Measurements from ENCODE around the gene RS1. TPM values are rescaled to one million over a fixed set of nuclear protein-coding genes. Genes with fewer than 3 reads are reported as not detected.

The RS1 gene
- polyA plus RNA-seq, 2 donors, result not detected

DNA sequence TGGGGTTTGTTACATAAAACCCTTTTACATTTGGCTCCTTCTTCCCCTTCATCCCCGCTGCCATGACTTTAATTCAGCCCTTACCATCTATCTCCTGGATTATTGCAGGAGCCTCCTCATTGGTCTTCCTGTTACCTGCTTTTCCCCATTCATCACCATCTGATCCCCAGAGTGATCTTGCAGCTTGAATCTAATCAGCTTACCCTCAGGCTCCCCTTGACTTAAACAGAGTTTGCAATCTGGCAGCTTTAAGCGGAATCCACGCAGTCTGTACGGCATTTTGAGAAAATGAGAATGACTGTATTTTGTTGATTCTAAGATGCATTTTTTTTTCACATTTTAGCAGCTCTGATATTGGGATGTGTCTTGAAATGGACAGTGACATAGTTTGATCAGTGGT is 20.6 kb upstream of the RS1 start:
- Histone ChIP-seq H3K27ac (ENCODE audit: low read depth in 2 of 2, low read length in 1 of 2) (no peak overlapping the region), H3K9me3 (ENCODE audit: control insufficient read depth in 2 of 2, insufficient read depth in 1 of 2, low read depth in 1 of 2, low read length in 1 of 2) (peaks cover 0 to 6% of the 10 kb centered on the region in 2 donors), H3K4me3 (ENCODE audit: low read depth in 1 of 2, low read length in 2 of 2) (no peak overlapping the region), H3K36me3 (ENCODE audit: control insufficient read depth in 2 of 2, insufficient read depth in 2 of 2, low read length in 1 of 2) (no peaks in the 10 kb centered on the region), H3K4me1 (ENCODE audit: control insufficient read depth in 2 of 2, insufficient read depth in 2 of 2, low read length in 1 of 2) (no peaks in the 10 kb centered on the region), H3K27me3 (ENCODE audit: control insufficient read depth in 1 of 2, insufficient read depth in 2 of 2, low read length in 2 of 2) (no peaks in the 10 kb centered on the region)
- 83 to 90% methylated on average over 4 of the region's 4 CpGs for WGBS, 2 donors

DNA sequence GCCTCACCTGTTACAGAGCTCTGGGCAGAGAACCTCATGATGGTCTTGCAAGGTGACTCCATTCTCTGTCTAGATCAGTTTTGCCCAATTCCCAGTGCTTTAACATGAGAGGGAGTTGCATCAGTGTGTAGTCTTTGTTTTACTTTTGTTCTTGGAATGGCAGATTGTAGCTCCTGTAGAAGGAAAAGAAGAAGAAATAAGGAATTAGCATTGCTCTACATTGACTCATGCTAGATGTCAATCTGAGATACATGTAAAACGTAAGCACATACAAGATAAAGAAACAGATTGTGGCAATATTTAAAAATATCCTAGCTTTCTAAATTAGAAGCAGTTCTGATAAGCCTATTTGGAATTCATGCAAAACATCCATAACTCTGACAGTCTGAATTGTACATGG is 19.5 kb upstream of the RS1 start:
- no peaks in the 10 kb centered on the region for H3K27me3 ChIP-seq (ENCODE audit: control insufficient read depth in 1 of 2, insufficient read depth in 2 of 2, low read length in 2 of 2)
- H3K27ac ChIP-seq (ENCODE audit: low read depth in 2 of 2, low read length in 1 of 2), result no peak overlapping the region
- H3K9me3 ChIP-seq (ENCODE audit: control insufficient read depth in 2 of 2, insufficient read depth in 1 of 2, low read depth in 1 of 2, low read length in 1 of 2), result peaks cover 0 to 6% of the 10 kb centered on the region in 2 donors
- H3K4me3 ChIP-seq (ENCODE audit: low read depth in 1 of 2, low read length in 2 of 2), result no peak overlapping the region
- H3K36me3 ChIP-seq (ENCODE audit: control insufficient read depth in 2 of 2, insufficient read depth in 2 of 2, low read length in 1 of 2), result no peaks in the 10 kb centered on the region
- no peaks in the 10 kb centered on the region for H3K4me1 ChIP-seq (ENCODE audit: control insufficient read depth in 2 of 2, insufficient read depth in 2 of 2, low read length in 1 of 2)
- WGBS, 2 donors, result 44 to 53% methylated on average over 1 of the region's 1 CpG

DNA sequence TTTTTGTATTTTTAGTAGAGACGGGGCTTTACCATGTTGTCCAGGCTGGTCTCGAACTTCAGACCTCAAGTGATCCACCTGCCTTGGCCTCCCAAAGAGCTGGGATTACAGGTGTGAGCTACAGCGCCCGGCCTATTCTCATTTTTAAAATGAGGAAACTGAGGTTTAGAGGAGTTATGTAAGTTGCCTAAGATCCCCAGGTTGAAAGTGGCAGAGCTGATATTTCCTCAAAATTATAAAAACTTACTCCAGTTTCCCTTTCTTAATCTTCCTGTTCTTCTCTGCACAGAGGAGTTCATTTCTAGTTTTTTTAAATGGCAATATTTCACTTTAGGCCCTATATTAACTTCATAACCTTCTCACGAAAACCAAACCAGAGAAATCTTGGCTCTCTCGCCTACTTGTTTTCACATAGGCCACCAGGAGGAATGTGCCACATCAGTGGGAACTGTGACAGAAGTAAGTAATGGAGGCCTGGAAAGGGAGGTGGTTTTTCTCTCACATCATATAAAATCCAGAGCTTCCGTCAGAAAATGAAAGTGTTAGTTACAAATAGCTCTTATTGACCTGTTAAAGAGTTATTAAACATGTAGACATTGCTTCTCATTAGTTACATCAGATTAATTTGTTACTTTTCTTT is 16.1 kb upstream of the RS1 start:
- 86 to 88% methylated on average over 7 of the region's 7 CpGs for WGBS, 2 donors
- Histone ChIP-seq H3K4me3 (ENCODE audit: low read depth in 1 of 2, low read length in 2 of 2) (no peak overlapping the region), H3K27ac (ENCODE audit: low read depth in 2 of 2, low read length in 1 of 2) (no peak overlapping the region), H3K9me3 (ENCODE audit: control insufficient read depth in 2 of 2, insufficient read depth in 1 of 2, low read depth in 1 of 2, low read length in 1 of 2) (peaks cover 0 to 3% of the 10 kb centered on the region in 2 donors), H3K36me3 (ENCODE audit: control insufficient read depth in 2 of 2, insufficient read depth in 2 of 2, low read length in 1 of 2) (no peaks in the 10 kb centered on the region), H3K4me1 (ENCODE audit: control insufficient read depth in 2 of 2, insufficient read depth in 2 of 2, low read length in 1 of 2) (no peaks in the 10 kb centered on the region), H3K27me3 (ENCODE audit: control insufficient read depth in 1 of 2, insufficient read depth in 2 of 2, low read length in 2 of 2) (no peaks in the 10 kb centered on the region)

DNA sequence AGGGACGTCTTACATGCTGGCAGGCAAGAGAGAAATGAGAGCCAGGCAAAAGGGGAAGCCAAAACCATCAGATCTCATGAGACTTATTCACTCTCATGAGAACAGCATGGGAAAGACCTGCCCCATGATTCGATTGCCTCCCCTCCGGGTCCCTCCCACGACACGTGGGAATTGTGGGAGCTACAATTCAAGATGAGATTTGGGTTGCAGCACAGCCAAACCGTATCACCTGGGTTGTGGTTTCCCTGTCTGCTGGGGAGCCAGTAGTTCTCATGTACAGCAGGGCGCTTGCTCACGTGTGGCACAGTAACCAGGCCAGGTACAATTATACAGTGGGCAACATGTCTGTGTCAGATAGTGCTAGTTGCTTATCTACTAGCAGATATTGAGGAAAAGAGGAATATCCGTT is 11.1 kb upstream of the RS1 start:
- Histone ChIP-seq H3K27ac (ENCODE audit: low read depth in 2 of 2, low read length in 1 of 2) (no peak overlapping the region), H3K36me3 (ENCODE audit: control insufficient read depth in 2 of 2, insufficient read depth in 2 of 2, low read length in 1 of 2) (no peaks in the 10 kb centered on the region), H3K9me3 (ENCODE audit: control insufficient read depth in 2 of 2, insufficient read depth in 1 of 2, low read depth in 1 of 2, low read length in 1 of 2) (peaks cover 0 to 6% of the 10 kb centered on the region in 2 donors), H3K4me1 (ENCODE audit: control insufficient read depth in 2 of 2, insufficient read depth in 2 of 2, low read length in 1 of 2) (no peaks in the 10 kb centered on the region), H3K27me3 (ENCODE audit: control insufficient read depth in 1 of 2, insufficient read depth in 2 of 2, low read length in 2 of 2) (no peaks in the 10 kb centered on the region), H3K4me3 (ENCODE audit: low read depth in 1 of 2, low read length in 2 of 2) (no peak overlapping the region)
- 78 to 79% methylated on average over 9 of the region's 9 CpGs for WGBS, 2 donors

DNA sequence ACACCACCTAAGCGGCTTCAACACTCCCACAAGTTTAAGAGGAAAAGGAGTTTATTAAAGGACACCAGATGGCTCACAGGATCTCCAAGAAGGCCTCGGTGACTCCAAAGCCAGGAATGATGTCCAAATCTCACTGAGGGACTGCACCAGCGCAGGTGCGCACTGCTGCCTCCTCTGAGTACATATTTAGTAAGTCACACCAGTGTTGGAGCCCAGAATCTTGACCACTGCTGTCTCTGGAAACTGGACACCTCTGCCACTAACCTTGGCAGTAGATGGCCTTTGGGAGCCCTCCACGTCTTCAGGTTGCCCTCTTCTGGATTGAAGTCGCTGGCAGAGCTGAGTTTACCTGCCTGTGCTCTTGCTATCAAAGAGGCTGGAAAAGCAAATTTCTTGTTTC is 10.1 kb upstream of the RS1 start:
- H3K36me3 ChIP-seq (ENCODE audit: control insufficient read depth in 2 of 2, insufficient read depth in 2 of 2, low read length in 1 of 2), result no peaks in the 10 kb centered on the region
- H3K27me3 ChIP-seq (ENCODE audit: control insufficient read depth in 1 of 2, insufficient read depth in 2 of 2, low read length in 2 of 2), result no peaks in the 10 kb centered on the region
- 84 to 94% methylated on average over 6 of the region's 6 CpGs for WGBS, 2 donors

DNA sequence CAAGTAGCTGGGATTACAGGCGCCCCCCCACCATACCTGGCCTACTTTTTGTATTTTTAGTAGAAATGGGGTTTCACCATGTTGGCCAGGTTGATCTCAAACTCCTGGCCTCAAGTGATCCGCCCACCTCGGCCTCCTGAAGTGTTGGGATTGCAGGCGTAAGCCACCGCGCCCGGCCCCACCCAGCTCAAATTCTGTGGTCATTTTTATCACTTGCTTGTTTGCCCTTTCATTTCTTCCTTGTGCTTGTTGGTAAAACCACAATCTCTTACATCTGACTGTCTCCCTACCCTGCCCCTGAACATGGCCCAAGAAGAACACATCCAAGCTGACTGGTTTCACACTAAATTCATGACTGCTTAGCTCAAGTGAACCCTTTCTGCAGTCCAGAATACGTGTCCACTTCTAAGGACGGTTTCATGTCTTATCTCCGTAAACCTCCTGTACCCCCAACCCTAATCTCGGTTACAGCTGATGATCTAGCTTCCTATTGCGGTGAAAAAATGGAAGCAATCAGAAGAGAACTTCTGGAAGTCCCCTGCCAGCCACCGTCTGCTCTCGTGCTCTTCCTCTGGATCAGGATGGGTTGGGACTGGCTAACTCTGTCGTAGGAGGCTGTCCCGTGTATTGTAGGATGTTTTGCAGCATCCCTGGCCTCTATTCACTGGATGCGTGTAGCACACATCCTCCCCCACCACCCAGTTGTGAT is 5.4 kb upstream of the RS1 start:
- H3K4me3 ChIP-seq (ENCODE audit: low read depth in 1 of 2, low read length in 2 of 2), result no peak overlapping the region
- H3K27me3 ChIP-seq (ENCODE audit: control insufficient read depth in 1 of 2, insufficient read depth in 2 of 2, low read length in 2 of 2), result no peaks in the 10 kb centered on the region
- peaks cover 0 to 6% of the 10 kb centered on the region in 2 donors for H3K9me3 ChIP-seq (ENCODE audit: control insufficient read depth in 2 of 2, insufficient read depth in 1 of 2, low read depth in 1 of 2, low read length in 1 of 2)
- no peaks in the 10 kb centered on the region for H3K36me3 ChIP-seq (ENCODE audit: control insufficient read depth in 2 of 2, insufficient read depth in 2 of 2, low read length in 1 of 2)
- 81 to 83% methylated on average over 17 of the region's 17 CpGs for WGBS, 2 donors
- no peaks in the 10 kb centered on the region for H3K4me1 ChIP-seq (ENCODE audit: control insufficient read depth in 2 of 2, insufficient read depth in 2 of 2, low read length in 1 of 2)
- no peak overlapping the region for H3K27ac ChIP-seq (ENCODE audit: low read depth in 2 of 2, low read length in 1 of 2)

More for the DNA sequence above, 10.1 kb upstream of the RS1 start:
- peaks cover 0 to 6% of the 10 kb centered on the region in 2 donors for H3K9me3 ChIP-seq (ENCODE audit: control insufficient read depth in 2 of 2, insufficient read depth in 1 of 2, low read depth in 1 of 2, low read length in 1 of 2)
- no peak overlapping the region for H3K4me3 ChIP-seq (ENCODE audit: low read depth in 1 of 2, low read length in 2 of 2)
- H3K4me1 ChIP-seq (ENCODE audit: control insufficient read depth in 2 of 2, insufficient read depth in 2 of 2, low read length in 1 of 2), result no peaks in the 10 kb centered on the region
- H3K27ac ChIP-seq (ENCODE audit: low read depth in 2 of 2, low read length in 1 of 2), result no peak overlapping the region

DNA sequence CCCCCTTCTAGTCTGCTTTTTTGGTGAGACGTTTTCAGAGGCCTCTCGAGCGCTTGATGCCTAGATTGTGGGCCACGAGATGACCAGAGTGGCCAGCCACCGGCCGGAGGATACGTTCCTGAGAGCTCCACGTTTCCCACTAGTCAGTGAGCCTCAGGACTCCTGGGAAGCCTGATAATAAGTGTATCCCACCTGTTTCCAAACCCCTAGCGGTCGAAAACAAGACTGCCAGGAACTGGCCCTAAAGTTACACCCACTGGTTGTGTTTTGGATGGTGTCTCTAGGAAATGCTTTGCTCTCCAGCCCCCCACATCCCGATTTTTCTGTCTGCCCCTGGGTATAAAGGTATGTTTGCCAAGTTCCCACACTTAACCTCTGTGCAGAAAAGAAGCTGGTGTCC is 4.6 kb upstream of the RS1 start:
- Histone ChIP-seq H3K27ac (ENCODE audit: low read depth in 2 of 2, low read length in 1 of 2) (no peak overlapping the region), H3K4me3 (ENCODE audit: low read depth in 1 of 2, low read length in 2 of 2) (no peak overlapping the region), H3K36me3 (ENCODE audit: control insufficient read depth in 2 of 2, insufficient read depth in 2 of 2, low read length in 1 of 2) (no peaks in the 10 kb centered on the region), H3K4me1 (ENCODE audit: control insufficient read depth in 2 of 2, insufficient read depth in 2 of 2, low read length in 1 of 2) (no peaks in the 10 kb centered on the region), H3K27me3 (ENCODE audit: control insufficient read depth in 1 of 2, insufficient read depth in 2 of 2, low read length in 2 of 2) (no peaks in the 10 kb centered on the region), H3K9me3 (ENCODE audit: control insufficient read depth in 2 of 2, insufficient read depth in 1 of 2, low read depth in 1 of 2, low read length in 1 of 2) (peaks cover 0 to 5% of the 10 kb centered on the region in 2 donors)
- 57 to 64% methylated on average over 11 of the region's 11 CpGs for WGBS, 2 donors

DNA sequence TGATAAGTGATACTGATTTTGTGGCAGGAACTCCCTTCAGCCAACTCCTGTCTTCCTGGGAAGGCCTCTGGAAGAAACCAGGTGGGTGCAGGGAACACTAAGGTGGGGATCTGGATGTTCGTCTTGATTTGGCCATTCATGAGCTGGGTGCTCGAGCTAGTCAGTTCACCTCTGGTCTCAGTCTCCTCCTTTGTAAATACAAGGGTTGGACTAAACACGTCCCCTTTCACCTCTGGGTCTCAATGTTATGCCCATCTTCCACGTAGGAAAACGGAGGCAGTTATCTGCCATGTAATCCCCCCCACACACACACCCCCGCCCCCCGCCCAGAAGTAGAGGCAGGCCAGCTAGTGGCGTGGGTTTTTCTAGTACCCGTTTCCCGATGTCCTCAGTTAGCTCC is 4.1 kb upstream of the RS1 start:
- Histone ChIP-seq H3K27me3 (ENCODE audit: control insufficient read depth in 1 of 2, insufficient read depth in 2 of 2, low read length in 2 of 2) (no peaks in the 10 kb centered on the region), H3K9me3 (ENCODE audit: control insufficient read depth in 2 of 2, insufficient read depth in 1 of 2, low read depth in 1 of 2, low read length in 1 of 2) (peaks cover 0 to 3% of the 10 kb centered on the region in 2 donors), H3K4me3 (ENCODE audit: low read depth in 1 of 2, low read length in 2 of 2) (no peak overlapping the region), H3K27ac (ENCODE audit: low read depth in 2 of 2, low read length in 1 of 2) (no peak overlapping the region), H3K36me3 (ENCODE audit: control insufficient read depth in 2 of 2, insufficient read depth in 2 of 2, low read length in 1 of 2) (no peaks in the 10 kb centered on the region), H3K4me1 (ENCODE audit: control insufficient read depth in 2 of 2, insufficient read depth in 2 of 2, low read length in 1 of 2) (no peaks in the 10 kb centered on the region)
- WGBS, 2 donors, result 75 to 81% methylated on average over 10 of the region's 10 CpGs

DNA sequence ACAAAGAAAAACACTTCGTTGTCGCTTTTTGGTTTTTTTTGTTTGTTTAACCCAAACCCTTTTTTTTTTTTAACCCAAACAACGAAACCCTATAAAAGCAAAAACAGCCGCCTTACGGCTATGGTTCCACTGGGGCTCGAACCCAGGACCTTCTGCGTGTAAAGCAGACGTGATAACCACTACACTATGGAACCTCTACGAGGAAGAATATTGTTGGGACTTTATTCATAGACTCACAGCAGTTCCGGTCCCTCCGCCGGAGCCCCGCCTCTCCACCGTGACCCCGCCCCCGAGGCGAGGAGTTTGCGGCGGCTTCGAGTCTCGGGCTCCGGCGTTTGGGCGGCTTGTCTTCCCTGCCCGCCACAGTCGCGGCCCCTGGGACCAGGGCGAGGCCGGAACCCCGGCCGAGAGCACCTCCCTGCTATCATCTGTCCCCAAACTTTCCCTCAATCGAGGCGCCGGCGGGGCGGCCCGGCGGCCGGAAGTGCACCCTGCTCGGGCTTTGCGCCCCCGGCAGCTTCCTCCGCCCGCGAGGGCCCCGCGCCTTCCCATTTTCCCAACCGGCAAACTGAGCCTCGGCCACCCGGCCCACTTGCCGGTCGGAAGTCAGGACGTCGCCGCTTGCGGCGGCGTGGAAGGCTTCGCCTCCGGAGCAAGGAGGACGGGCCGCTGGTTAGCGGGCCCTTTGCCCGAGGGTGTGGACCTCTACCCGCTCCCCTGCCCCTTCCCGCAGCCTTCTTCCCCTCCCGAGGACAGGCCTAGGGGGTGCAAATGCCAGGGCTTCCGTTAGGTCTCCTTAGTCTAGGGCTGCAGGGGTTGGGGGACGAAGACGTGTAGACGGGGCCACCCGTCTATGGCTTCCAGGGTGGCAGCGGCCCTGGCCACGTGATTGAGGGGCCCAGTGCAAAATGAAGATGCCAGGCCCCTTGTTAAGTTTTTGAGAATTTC is 3.2 kb upstream of the RS1 start:
- no peaks in the 10 kb centered on the region for H3K4me1 ChIP-seq (ENCODE audit: control insufficient read depth in 2 of 2, insufficient read depth in 2 of 2, low read length in 1 of 2)
- H3K27ac ChIP-seq (ENCODE audit: low read depth in 2 of 2, low read length in 1 of 2), result peak overlapping the region; percentile 51 to 79
- H3K27me3 ChIP-seq (ENCODE audit: control insufficient read depth in 1 of 2, insufficient read depth in 2 of 2, low read length in 2 of 2), result no peaks in the 10 kb centered on the region
- peak overlapping the region; percentile 46 to 66 for H3K4me3 ChIP-seq (ENCODE audit: low read depth in 1 of 2, low read length in 2 of 2)
- peaks cover 0 to 2% of the 10 kb centered on the region in 2 donors for H3K9me3 ChIP-seq (ENCODE audit: control insufficient read depth in 2 of 2, insufficient read depth in 1 of 2, low read depth in 1 of 2, low read length in 1 of 2)
- H3K36me3 ChIP-seq (ENCODE audit: control insufficient read depth in 2 of 2, insufficient read depth in 2 of 2, low read length in 1 of 2), result no peaks in the 10 kb centered on the region
- WGBS, 2 donors, result 1 to 15% methylated on average over 66 to 74 of the region's 74 CpGs
